Measurements from ENCODE around the gene GRHL3.

GRHL3 gene

DNA sequence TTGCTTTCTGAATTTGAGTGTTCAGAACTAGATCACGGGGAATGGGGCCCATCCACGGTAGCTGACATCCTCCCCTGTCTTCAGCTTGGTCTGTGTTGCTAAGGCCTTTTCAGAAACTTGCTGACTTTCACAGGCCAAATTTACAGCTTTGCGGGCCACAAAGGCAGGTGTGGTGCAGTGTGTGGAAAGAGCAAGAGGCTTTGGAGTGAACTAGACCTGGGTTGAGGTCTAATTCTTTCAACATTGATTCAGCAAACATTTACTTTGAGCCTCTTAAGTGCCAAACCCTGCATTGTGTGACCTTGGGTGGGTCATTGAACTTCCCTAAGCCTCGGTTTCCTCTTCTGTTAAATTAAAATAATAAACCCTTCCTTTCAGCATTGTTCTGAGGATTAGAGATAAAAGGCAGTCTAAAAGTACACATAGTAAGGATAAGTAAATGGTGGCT lies 70.1 kb downstream of the GRHL3 start:
- Histone ChIP-seq H3K9ac (ENCODE audit: insufficient read length) (no peak overlapping the region), H3K36me3 (ENCODE audit: insufficient read depth, low read length) (no peaks in the 10 kb centered on the region), H3K4me3 (no peak overlapping the region), H3K27ac (no peak overlapping the region), H3K9me3 (ENCODE audit: low read depth, low read length) (no peaks in the 10 kb centered on the region)
- no peak for DNase-seq (ENCODE audit: low read depth, low spot score)
- TF ChIP-seq EZH2 (IDR thresholded peaks at IDR 0.05) (no peak), POLR2AphosphoS5 (IDR thresholded peaks at IDR 0.05; ENCODE audit: borderline replicate concordance, low read depth, low read length) (no peak), FOXP2 (optimal IDR thresholded peaks at IDR 0.05; ENCODE audit: control extremely low read depth, extremely low read length, insufficient read depth) (no peak)

DNA sequence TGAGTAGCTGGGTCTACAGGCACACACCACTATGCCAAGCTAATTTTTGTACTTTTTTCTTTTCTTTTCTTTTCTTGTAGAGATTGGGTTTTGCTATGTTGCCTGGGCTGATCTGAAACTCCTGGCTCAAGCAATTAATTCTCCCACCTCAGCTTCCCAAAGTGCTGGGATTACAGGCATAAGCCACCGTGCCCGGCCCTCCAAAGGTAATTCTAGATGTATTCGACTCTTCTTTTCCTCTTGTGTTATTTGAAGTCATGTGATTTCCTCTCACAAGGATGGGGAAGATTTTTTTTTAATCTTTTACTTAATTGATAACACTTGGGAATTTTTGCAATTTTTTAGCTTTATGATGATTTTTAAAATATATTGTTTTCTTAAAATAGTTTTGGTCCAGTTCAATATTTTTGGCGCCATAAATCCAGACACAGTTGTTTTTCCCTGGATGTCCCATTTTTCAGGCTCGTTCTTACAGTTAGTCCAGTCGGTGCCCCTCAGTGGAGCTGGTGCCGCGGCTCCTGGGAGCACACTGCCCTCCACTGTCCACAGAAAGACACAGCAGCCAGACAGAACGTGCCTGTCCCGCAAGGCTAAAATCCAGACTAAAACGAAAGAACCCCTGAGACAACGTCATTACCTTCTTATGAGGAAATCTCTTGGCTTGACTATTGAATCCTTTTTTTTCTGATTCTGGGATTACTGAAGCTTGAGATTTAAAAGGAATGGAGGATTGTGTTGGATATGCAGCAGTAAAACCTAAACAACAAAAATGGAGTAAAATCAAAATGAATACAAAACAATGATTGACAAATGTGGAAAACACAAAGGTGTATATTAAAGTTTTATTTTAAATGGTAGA lies 72.0 kb downstream of the GRHL3 start:
- no peak overlapping the region for H3K9ac ChIP-seq (ENCODE audit: insufficient read length)
- DNase-seq (ENCODE audit: low read depth, low spot score) = peak; percentile 56
- H3K27ac ChIP-seq = no peak overlapping the region
- no peaks in the 10 kb centered on the region for H3K9me3 ChIP-seq (ENCODE audit: low read depth, low read length)
- peak overlapping the region; percentile 46 for H3K4me3 ChIP-seq
- H3K36me3 ChIP-seq (ENCODE audit: insufficient read depth, low read length) = no peaks in the 10 kb centered on the region
- TF ChIP-seq POLR2AphosphoS5 (IDR thresholded peaks at IDR 0.05; ENCODE audit: borderline replicate concordance, low read depth, low read length) (no peak), EZH2 (IDR thresholded peaks at IDR 0.05) (no peak), FOXP2 (optimal IDR thresholded peaks at IDR 0.05; ENCODE audit: control extremely low read depth, extremely low read length, insufficient read depth) (no peak)

DNA sequence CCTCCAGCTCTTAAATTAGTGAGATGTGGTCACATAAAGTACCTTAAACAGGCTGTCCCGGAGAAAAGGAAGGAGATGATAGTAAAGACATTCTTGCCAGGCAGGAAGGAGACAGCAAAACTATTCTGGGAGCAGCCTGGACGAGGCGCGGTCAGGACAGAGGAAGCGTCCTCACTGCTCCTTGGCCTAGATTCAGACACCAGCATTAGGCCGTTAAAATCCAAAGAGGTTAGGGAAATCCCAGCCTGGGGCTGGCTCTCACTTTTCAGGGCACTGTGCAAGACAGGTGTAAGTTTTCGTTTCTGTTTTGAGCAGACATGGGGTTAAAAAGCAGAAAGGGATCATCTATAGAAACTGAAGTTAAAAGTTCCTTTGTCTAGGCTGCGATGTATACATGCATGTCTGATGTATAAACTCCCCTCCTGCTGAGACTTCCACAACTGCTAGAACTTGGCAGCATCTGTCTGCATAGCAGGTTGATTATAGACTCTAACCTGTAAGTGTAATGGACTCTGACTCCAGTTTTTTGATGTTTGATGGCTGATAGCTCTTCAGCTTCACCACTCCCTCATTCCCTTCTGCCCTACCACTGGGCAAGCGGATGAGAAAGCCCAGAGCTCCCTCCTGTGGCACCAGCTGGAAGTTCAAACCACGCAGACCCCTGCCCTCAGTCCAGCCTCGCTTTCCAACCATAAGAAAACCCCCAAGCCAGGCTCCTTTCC lies 72.9 kb downstream of the GRHL3 start:
- no peak overlapping the region for H3K9ac ChIP-seq (ENCODE audit: insufficient read length)
- H3K4me3 ChIP-seq = no peak overlapping the region

DNA sequence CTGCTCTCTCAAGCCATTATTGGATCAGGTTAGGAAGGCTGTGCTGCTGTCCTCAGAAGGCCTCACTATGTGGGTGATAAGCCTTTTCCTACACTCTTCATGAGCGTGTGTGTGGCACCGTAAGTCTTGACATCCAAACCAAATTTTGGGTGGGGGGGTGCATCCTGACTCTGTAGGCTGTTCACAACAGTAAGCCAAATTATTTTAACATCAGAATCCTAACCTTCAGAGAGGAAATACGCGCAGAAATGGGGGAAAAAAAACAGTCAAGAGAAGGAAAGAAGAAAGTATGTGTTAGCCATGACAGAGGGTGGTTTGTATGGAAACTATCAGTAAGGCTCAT lies 73.4 kb downstream of the GRHL3 start:
- H3K9ac ChIP-seq (ENCODE audit: insufficient read length) = no peak overlapping the region
- TF ChIP-seq FOXP2 (optimal IDR thresholded peaks at IDR 0.05; ENCODE audit: control extremely low read depth, extremely low read length, insufficient read depth) (no peak), EZH2 (IDR thresholded peaks at IDR 0.05) (no peak), POLR2AphosphoS5 (IDR thresholded peaks at IDR 0.05; ENCODE audit: borderline replicate concordance, low read depth, low read length) (no peak)
- H3K36me3 ChIP-seq (ENCODE audit: insufficient read depth, low read length) = no peaks in the 10 kb centered on the region
- no peak overlapping the region for H3K4me3 ChIP-seq
- no peak overlapping the region for H3K27ac ChIP-seq
- H3K9me3 ChIP-seq (ENCODE audit: low read depth, low read length) = no peaks in the 10 kb centered on the region
- DNase-seq (ENCODE audit: low read depth, low spot score) = no peak

More for the DNA sequence above, 72.9 kb downstream of the GRHL3 start:
- DNase-seq (ENCODE audit: low read depth, low spot score) = no peak
- TF ChIP-seq POLR2AphosphoS5 (IDR thresholded peaks at IDR 0.05; ENCODE audit: borderline replicate concordance, low read depth, low read length) (no peak), EZH2 (IDR thresholded peaks at IDR 0.05) (no peak), FOXP2 (optimal IDR thresholded peaks at IDR 0.05; ENCODE audit: control extremely low read depth, extremely low read length, insufficient read depth) (no peak)
- peak overlapping the region; percentile 44 for H3K27ac ChIP-seq
- H3K9me3 ChIP-seq (ENCODE audit: low read depth, low read length) = no peaks in the 10 kb centered on the region
- H3K36me3 ChIP-seq (ENCODE audit: insufficient read depth, low read length) = no peaks in the 10 kb centered on the region

DNA sequence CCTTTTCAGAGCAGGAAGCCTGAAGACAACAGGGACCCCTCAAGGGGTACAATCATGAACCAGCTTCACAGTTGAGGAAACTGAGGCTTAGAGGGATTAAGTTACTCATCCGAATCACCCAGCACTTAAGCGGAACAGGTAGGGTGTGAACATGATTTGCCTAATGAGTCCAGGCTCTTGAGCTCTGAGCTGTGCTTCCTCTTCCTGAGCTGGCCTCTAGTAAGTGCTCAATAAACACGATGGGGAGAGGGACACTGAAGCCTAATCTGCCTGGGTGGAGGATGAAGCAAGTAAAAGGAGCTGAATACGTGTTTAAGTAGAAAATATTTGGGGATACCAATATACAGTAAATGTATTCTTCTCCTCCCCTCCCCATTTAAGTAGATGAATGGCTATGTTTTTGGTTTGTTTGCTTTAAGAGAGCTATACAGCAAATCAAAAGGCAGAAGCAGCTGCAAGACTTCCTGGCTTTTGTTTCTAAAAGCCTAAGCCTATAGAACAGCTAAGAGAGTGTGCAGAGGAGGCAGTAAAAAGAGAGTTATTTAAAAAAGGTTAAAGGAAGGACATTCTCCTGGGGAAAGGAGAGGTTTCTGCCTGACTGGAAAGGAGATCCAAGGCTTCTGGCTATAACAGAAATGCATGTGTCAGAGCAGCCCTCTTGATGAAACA lies 74.0 kb downstream of the GRHL3 start:
- no peaks in the 10 kb centered on the region for H3K9me3 ChIP-seq (ENCODE audit: low read depth, low read length)
- DNase-seq (ENCODE audit: low read depth, low spot score) = no peak
- no peak overlapping the region for H3K27ac ChIP-seq
- no peak overlapping the region for H3K9ac ChIP-seq (ENCODE audit: insufficient read length)
- H3K4me3 ChIP-seq = no peak overlapping the region
- no peaks in the 10 kb centered on the region for H3K36me3 ChIP-seq (ENCODE audit: insufficient read depth, low read length)
- TF ChIP-seq FOXP2 (optimal IDR thresholded peaks at IDR 0.05; ENCODE audit: control extremely low read depth, extremely low read length, insufficient read depth) (no peak), EZH2 (IDR thresholded peaks at IDR 0.05) (no peak), POLR2AphosphoS5 (IDR thresholded peaks at IDR 0.05; ENCODE audit: borderline replicate concordance, low read depth, low read length) (no peak)

- Histone ChIP-seq H3K27ac (no peak overlapping the region), H3K9ac (ENCODE audit: insufficient read length) (no peak overlapping the region), H3K9me3 (ENCODE audit: low read depth, low read length) (no peaks in the 10 kb centered on the region), H3K4me3 (no peak overlapping the region), H3K36me3 (ENCODE audit: insufficient read depth, low read length) (no peaks in the 10 kb centered on the region)
- no peak for TF ChIP-seq POLR2AphosphoS5 (IDR thresholded peaks at IDR 0.05; ENCODE audit: borderline replicate concordance, low read depth, low read length)
- TF ChIP-seq FOXP2 (optimal IDR thresholded peaks at IDR 0.05; ENCODE audit: control extremely low read depth, extremely low read length, insufficient read depth) = no peak
- TF ChIP-seq EZH2 (IDR thresholded peaks at IDR 0.05) = no peak
- no peak for DNase-seq (ENCODE audit: low read depth, low spot score)
These were observed 74.7 kb downstream of the GRHL3 start for GRCh38 chr1:24393892-24394291.

GRCh38 chr1:24400065-24400464 lies 80.9 kb downstream of the GRHL3 start:
- no peak for DNase-seq (ENCODE audit: low read depth, low spot score)
- TF ChIP-seq POLR2AphosphoS5 (IDR thresholded peaks at IDR 0.05; ENCODE audit: borderline replicate concordance, low read depth, low read length) = no peak
- TF ChIP-seq FOXP2 (optimal IDR thresholded peaks at IDR 0.05; ENCODE audit: control extremely low read depth, extremely low read length, insufficient read depth) = no peak
- no peak for TF ChIP-seq EZH2 (IDR thresholded peaks at IDR 0.05)
- Histone ChIP-seq H3K27ac (peak overlapping the region; percentile 11; the same call in 1 of the 2 replicates), H3K4me3 (0 out of 2 replicates have a peak overlapping the region, but pooled peaks have one; percentile 14), H3K9me3 (ENCODE audit: low read depth, low read length) (no peaks in the 10 kb centered on the region), H3K9ac (ENCODE audit: insufficient read length) (no peak overlapping the region), H3K36me3 (ENCODE audit: insufficient read depth, low read length) (no peaks in the 10 kb centered on the region)

GRCh38 chr1:24403806-24404205 lies 84.6 kb downstream of the GRHL3 start:
- DNase-seq (ENCODE audit: low read depth, low spot score) = no peak
- H3K36me3 ChIP-seq (ENCODE audit: insufficient read depth, low read length) = no peaks in the 10 kb centered on the region
- no peak overlapping the region for H3K4me3 ChIP-seq
- TF ChIP-seq POLR2AphosphoS5 (IDR thresholded peaks at IDR 0.05; ENCODE audit: borderline replicate concordance, low read depth, low read length) (no peak), EZH2 (IDR thresholded peaks at IDR 0.05) (no peak), FOXP2 (optimal IDR thresholded peaks at IDR 0.05; ENCODE audit: control extremely low read depth, extremely low read length, insufficient read depth) (no peak)
- H3K27ac ChIP-seq = no peak overlapping the region
- no peaks in the 10 kb centered on the region for H3K9me3 ChIP-seq (ENCODE audit: low read depth, low read length)
- no peak overlapping the region for H3K9ac ChIP-seq (ENCODE audit: insufficient read length)

Measured in SK-N-MC (cell line).